GM12878 (cell line): Measurements from ENCODE around the gene DEF6. TPM values are rescaled to one million over a fixed set of nuclear protein-coding genes. Genes with fewer than 3 reads are reported as not detected.

ENCODE experiments used
- CREB1 ChIP-seq: IDR thresholded peaks from 2 replicates; pipeline ENCODE4 v1.6.1; 2012; ENCODE audit warnings: low read depth, mild to moderate bottlenecking, inconsistent platforms
- DPF2 ChIP-seq: fragments of 450-650 bp; IDR thresholded peaks from 2 replicates; pipeline ENCODE4 v1.6.1; 2017; ENCODE audit warnings: mild to moderate bottlenecking
- MYC ChIP-seq: IDR thresholded peaks from 2 replicates; pipeline ENCODE4 v1.6.1; 2011; ENCODE audit warnings: mild to moderate bottlenecking, low read length, moderate library complexity, inconsistent platforms; ENCODE audit not compliant: insufficient read depth, insufficient replicate concordance, insufficient read length, severe bottlenecking
- PAX8 ChIP-seq: fragments of 450-650 bp; IDR thresholded peaks from 2 replicates; pipeline ENCODE4 v1.6.1; 2017; ENCODE audit warnings: mild to moderate bottlenecking, moderate library complexity
- POLR2AphosphoS2 ChIP-seq: IDR thresholded peaks from 2 replicates; pipeline ENCODE4 v1.6.1; 2011; ENCODE audit warnings: low read depth, mild to moderate bottlenecking, low read length, improper control_type of control experiment, moderate library complexity
- SRF ChIP-seq, 2 experiments: IDR thresholded peaks; 2 replicates each; pipeline ENCODE4 v1.6.1; 2011; ENCODE audit warnings: low read depth in 2 of 2, low read length in 2 of 2, mild to moderate bottlenecking in 1 of 2, moderate library complexity in 1 of 2
- polyA plus RNA-seq, 11 experiments: library from polyadenylated mRNA; depleted of rRNA in 4 of 11; unstranded in 6 of 11; stranded (reverse) in 5 of 11; fragments of >200 nt; fragmentation: Nextera tagmentation in 4 of 11; fragmentation: Illumina TruSeq in 1 of 11; extraction: Ambion mirVana in 4 of 11; extraction: Trizol in 1 of 11; gene quantifications; 1 replicate in 1 of 11; 2 replicates in 10 of 11; pipeline versions ENCODE4 v1.2.1 to v1.2.3, GENCODE V29; 2011 to 2016; ENCODE audit warnings: inconsistent platforms in 2 of 11, missing spikeins in 2 of 11, low read depth in 1 of 11
- total RNA-seq, 4 experiments: library from RNA; depleted of rRNA in 3 of 4; stranded (reverse); fragments of >200 nt in 3 of 4; fragmentation: Illumina TruSeq in 1 of 4; extraction: Trizol in 1 of 4; gene quantifications; 2 replicates each; pipeline versions ENCODE4 v1.2.1 to v1.2.3, GENCODE V29; 2013 to 2021
- TF ChIP-seq, protein P1 (sequence below): fragments of 450-650 bp; formaldehyde crosslinking; IDR thresholded peaks from 2 replicates; pipeline ENCODE4 v1.4.0; 2022; ENCODE audit warnings: mild to moderate bottlenecking, moderate library complexity
- TF ChIP-seq, protein P2 (sequence below): fragments of 450-650 bp; formaldehyde crosslinking; IDR thresholded peaks from 2 replicates; pipeline ENCODE4 v1.5.0; 2022; ENCODE audit warnings: mild to moderate bottlenecking, missing genetic modification characterization

Gene DEF6
- total and polyA plus RNA-seq, 10 of the 15 experiments (the other 5 are each of a cell fraction or from before 2014, with no cell fraction given) = 3.3 to 69.5 (median 48.8) TPM

DNA sequence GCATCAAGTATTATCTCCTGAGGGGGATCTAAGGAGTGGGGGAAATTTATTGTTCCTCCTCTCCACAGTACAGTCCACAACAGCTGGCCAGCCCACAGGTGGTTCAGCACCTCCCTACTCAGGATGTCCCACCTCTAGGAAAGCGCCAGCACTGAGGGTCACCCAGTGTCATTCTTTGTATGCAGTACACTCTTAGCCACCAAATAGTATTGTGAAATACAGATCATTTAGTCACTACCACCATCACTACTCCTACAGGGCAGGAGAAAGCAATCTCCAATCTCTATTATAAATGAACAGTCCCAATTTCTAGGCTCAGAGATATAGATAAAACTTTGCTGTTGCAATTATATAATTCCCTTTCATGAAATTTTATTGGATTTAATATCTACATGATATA lies 44.4 kb upstream of the DEF6 start (continued):
- TF ChIP-seq, protein P1, sequence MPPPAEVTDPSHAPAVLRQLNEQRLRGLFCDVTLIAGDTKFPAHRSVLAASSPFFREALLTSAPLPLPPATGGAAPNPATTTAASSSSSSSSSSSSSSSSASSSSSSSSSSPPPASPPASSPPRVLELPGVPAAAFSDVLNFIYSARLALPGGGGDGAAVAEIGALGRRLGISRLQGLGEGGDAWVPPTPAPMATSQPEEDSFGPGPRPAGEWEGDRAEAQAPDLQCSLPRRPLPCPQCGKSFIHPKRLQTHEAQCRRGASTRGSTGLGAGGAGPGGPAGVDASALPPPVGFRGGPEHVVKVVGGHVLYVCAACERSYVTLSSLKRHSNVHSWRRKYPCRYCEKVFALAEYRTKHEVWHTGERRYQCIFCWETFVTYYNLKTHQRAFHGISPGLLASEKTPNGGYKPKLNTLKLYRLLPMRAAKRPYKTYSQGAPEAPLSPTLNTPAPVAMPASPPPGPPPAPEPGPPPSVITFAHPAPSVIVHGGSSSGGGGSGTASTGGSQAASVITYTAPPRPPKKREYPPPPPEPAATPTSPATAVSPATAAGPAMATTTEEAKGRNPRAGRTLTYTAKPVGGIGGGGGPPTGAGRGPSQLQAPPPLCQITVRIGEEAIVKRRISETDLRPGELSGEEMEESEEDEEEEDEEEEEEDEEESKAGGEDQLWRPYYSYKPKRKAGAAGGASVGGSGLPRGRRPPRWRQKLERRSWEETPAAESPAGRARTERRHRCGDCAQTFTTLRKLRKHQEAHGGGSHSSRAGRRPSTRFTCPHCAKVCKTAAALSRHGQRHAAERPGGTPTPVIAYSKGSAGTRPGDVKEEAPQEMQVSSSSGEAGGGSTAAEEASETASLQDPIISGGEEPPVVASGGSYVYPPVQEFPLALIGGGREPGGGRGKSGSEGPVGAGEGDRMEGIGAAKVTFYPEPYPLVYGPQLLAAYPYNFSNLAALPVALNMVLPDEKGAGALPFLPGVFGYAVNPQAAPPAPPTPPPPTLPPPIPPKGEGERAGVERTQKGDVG = no peak
- TF ChIP-seq PAX8 (no peak), MYC (no peak), SRF (IDR thresholded peaks at IDR 0.05; ENCODE audit: low read depth in 2 of 2, low read length in 2 of 2) (no peak), DPF2 (no peak), POLR2AphosphoS2 (no peak), CREB1 (no peak)
- TF ChIP-seq, protein P2, sequence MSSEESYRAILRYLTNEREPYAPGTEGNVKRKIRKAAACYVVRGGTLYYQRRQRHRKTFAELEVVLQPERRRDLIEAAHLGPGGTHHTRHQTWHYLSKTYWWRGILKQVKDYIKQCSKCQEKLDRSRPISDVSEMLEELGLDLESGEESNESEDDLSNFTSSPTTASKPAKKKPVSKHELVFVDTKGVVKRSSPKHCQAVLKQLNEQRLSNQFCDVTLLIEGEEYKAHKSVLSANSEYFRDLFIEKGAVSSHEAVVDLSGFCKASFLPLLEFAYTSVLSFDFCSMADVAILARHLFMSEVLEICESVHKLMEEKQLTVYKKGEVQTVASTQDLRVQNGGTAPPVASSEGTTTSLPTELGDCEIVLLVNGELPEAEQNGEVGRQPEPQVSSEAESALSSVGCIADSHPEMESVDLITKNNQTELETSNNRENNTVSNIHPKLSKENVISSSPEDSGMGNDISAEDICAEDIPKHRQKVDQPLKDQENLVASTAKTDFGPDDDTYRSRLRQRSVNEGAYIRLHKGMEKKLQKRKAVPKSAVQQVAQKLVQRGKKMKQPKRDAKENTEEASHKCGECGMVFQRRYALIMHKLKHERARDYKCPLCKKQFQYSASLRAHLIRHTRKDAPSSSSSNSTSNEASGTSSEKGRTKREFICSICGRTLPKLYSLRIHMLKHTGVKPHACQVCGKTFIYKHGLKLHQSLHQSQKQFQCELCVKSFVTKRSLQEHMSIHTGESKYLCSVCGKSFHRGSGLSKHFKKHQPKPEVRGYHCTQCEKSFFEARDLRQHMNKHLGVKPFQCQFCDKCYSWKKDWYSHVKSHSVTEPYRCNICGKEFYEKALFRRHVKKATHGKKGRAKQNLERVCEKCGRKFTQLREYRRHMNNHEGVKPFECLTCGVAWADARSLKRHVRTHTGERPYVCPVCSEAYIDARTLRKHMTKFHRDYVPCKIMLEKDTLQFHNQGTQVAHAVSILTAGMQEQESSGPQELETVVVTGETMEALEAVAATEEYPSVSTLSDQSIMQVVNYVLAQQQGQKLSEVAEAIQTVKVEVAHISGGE (CRISPR knock-in tag) = no peak
